Naive thymus-derived CD4-positive, alpha-beta T cell (primary cell): ENCODE data around the gene TRIM40. TPM values are rescaled to one million over a fixed set of nuclear protein-coding genes. Genes with fewer than 3 reads are reported as not detected.
"Not testable (repeated sequence)": the region's sequence is repeated elsewhere in the genome, so short reads cannot be mapped to it uniquely, and the experiment has no call there.

Experiments used
- ATAC-seq: fragments of 150-1000 bp; cut with Tn5 transposase; 2 replicates; pipeline ENCODE4 v1.10.0; 2021; ENCODE audit warnings: mild to moderate bottlenecking, moderate library complexity
- CTCF ChIA-PET: fragments of 350-600 bp; sonication (Branson Sonifier 250); formaldehyde crosslinking; loops from one replicate; lab custom pipeline; 2021; ENCODE audit warnings: antibody characterized with exemption; lab: Charles Lee
- POLR2A ChIA-PET: fragments of 350-600 bp; sonication (Branson Sonifier 250); formaldehyde crosslinking; loops from one replicate; lab custom pipeline; 2021; ENCODE audit warnings: antibody characterized with exemption, inconsistent platforms; lab: Charles Lee
- DNase-seq, 9 donors: peaks; one replicate each; pipeline versions ENCODE4 v3.0.0 to v3.0.0-alpha.2; 2020 to 2022; ENCODE audit warnings: mixed read lengths in 1 of 9
- H3K27ac ChIP-seq: one replicate; pipeline ENCODE4 v1.7.0; 2013; ENCODE audit warnings: mild to moderate bottlenecking, low read depth, low read length, moderate library complexity
- H3K27me3 ChIP-seq, 2 donors: one replicate each; pipeline ENCODE4 v1.7.0; 2013; ENCODE audit warnings: low read length in 2 of 2, mild to moderate bottlenecking in 2 of 2, moderate library complexity in 2 of 2; ENCODE audit not compliant: control insufficient read depth in 2 of 2, insufficient read depth in 2 of 2
- H3K36me3 ChIP-seq, 3 experiments: 1 replicate in 2 of 3; 2 replicates in 1 of 3; pipeline ENCODE4 v1.7.0; 2013; ENCODE audit warnings: low read length in 3 of 3, mild to moderate bottlenecking in 3 of 3, moderate library complexity in 1 of 3; ENCODE audit not compliant: insufficient read depth in 3 of 3, control insufficient read depth in 2 of 3
- H3K4me1 ChIP-seq, 2 donors: one replicate each; pipeline ENCODE4 v1.7.0; 2013; ENCODE audit warnings: low read length in 2 of 2, mild to moderate bottlenecking in 2 of 2, moderate library complexity in 1 of 2; ENCODE audit not compliant: control insufficient read depth in 2 of 2, insufficient read depth in 2 of 2
- H3K4me3 ChIP-seq: 2 replicates; pipeline ENCODE4 v1.7.0; 2013; ENCODE audit warnings: mild to moderate bottlenecking, low read length
- H3K9me3 ChIP-seq, 3 experiments: 1 replicate in 2 of 3; 2 replicates in 1 of 3; pipeline ENCODE4 v1.7.0; 2013; ENCODE audit warnings: low read length in 3 of 3; ENCODE audit not compliant: control insufficient read depth in 2 of 3
- H3K27ac Mint-ChIP-seq, 9 donors: one replicate each; pipeline ENCODE4 v1.8.0; 2020 to 2022; ENCODE audit warnings: mixed read lengths in 9 of 9, mild to moderate bottlenecking in 8 of 9, moderate library complexity in 5 of 9, inconsistent platforms in 2 of 9
- H3K27me3 Mint-ChIP-seq, 5 donors: one replicate each; pipeline ENCODE4 v1.8.0; 2021 to 2022; ENCODE audit warnings: mixed read lengths in 5 of 5, mild to moderate bottlenecking in 1 of 5
- H3K36me3 Mint-ChIP-seq, 5 donors: one replicate each; pipeline ENCODE4 v1.8.0; 2020 to 2022; ENCODE audit warnings: mixed read lengths in 5 of 5, mild to moderate bottlenecking in 3 of 5, inconsistent platforms in 1 of 5
- H3K4me1 Mint-ChIP-seq, 7 donors: one replicate each; pipeline ENCODE4 v1.8.0; 2020 to 2022; ENCODE audit warnings: mixed read lengths in 7 of 7, mild to moderate bottlenecking in 3 of 7, inconsistent platforms in 1 of 7
- H3K4me3 Mint-ChIP-seq, 10 donors: one replicate each; pipeline ENCODE4 v1.8.0; 2020 to 2022; ENCODE audit warnings: mild to moderate bottlenecking in 10 of 10, mixed read lengths in 10 of 10, moderate library complexity in 6 of 10, inconsistent platforms in 2 of 10
- H3K9me3 Mint-ChIP-seq, 11 donors: one replicate each; pipeline ENCODE4 v1.8.0; 2020 to 2022; ENCODE audit warnings: mixed read lengths in 11 of 11, mild to moderate bottlenecking in 4 of 11, inconsistent platforms in 1 of 11, moderate library complexity in 1 of 11
- intact Hi-C, 2 donors: fragments of 100-400 bp; cut with micrococcal nuclease; formaldehyde crosslinking; loops; one replicate each; pipeline ENCODE4 v1.15.1; 2023
- polyA plus RNA-seq, 2 donors: library from polyadenylated mRNA; unstranded; fragments of 300-500 nt; fragmentation: Illumina TruSeq; gene quantifications; one replicate each; pipeline ENCODE4 v1.2.3, GENCODE V29; 2021
- total RNA-seq, 6 experiments: library from RNA in 5 of 6; stranded (reverse) in 5 of 6; gene quantifications; 1 replicate in 5 of 6; 2 replicates in 1 of 6; pipeline ENCODE4 v1.2.3 and lab custom pipeline; 2021 to 2026

TRIM40 gene
- total and polyA plus RNA-seq, 7 experiments from 2014 or later = not detected

- Histone ChIP-seq H3K4me1 (no peaks in the 10 kb centered on the region), H3K27ac (no peak overlapping the region), H3K36me3 (no peaks in the 10 kb centered on the region), H3K9me3 (no peaks in the 10 kb centered on the region), H3K4me3 (no peak overlapping the region), H3K27me3 (peaks cover 0 to 5% of the 10 kb centered on the region in 2 donors)
- Mint-ChIP-seq H3K27ac (no peak overlapping the region), H3K36me3 (no peaks in the 10 kb centered on the region), H3K27me3 (peaks cover 47 to 77% (median 67%) of the 10 kb centered on the region in 5 donors), H3K4me1 (peaks cover 0 to 17% (median 0%) of the 10 kb centered on the region in 7 donors), H3K4me3 (no peak overlapping the region), H3K9me3 (no peaks in the 10 kb centered on the region)
- POLR2A ChIA-PET = no interaction called here
- CTCF ChIA-PET = interaction anchor here (1.0 kb wide), 1 partner anchor 19 kb away, joined by 3 read pairs; no protein-coding TSS in a partner anchor
- DNase-seq (no peak), ATAC-seq (no peak)
- intact Hi-C loops = no loop called here
These were observed 23.4 kb upstream of the TRIM40 start for GRCh38 chr6:30112402-30112994.

- H3K27me3 ChIP-seq = peaks cover 0 to 5% of the 10 kb centered on the region in 2 donors
- H3K9me3 ChIP-seq = no peaks in the 10 kb centered on the region
- Mint-ChIP-seq H3K4me3 (no peak within 1 kb of the TSS), H3K4me1 (peaks cover 0 to 13% (median 0%) of the 10 kb centered on the region in 7 donors), H3K27ac (no peak within 1 kb of the TSS), H3K36me3 (no peaks in the 10 kb centered on the region), H3K27me3 (peaks cover 45 to 74% (median 60%) of the 10 kb centered on the region in 5 donors), H3K9me3 (no peaks in the 10 kb centered on the region)
- no peak for ATAC-seq
- no peak for DNase-seq
- H3K36me3 ChIP-seq = no peaks in the 10 kb centered on the region
- POLR2A ChIA-PET = no interaction called here
- intact Hi-C loops = no loop called here
- CTCF ChIA-PET = interaction anchor here (1.0 kb wide), 1 partner anchor 18 kb away, joined by 3 read pairs; no protein-coding TSS in a partner anchor
- no peak within 1 kb of the TSS for H3K4me3 ChIP-seq
- H3K27ac ChIP-seq = no peak within 1 kb of the TSS
- no peaks in the 10 kb centered on the region for H3K4me1 ChIP-seq
These were observed 22.8 kb upstream of the TRIM40 start, which contains the start of gene TRIM31 for GRCh38 chr6:30113003-30113759. Gene TRIM31, minus strand, starts transcription at chr6:30113090. Its CDS starts 285 bp downstream, at chr6:30112805.

- Mint-ChIP-seq H3K4me3 (no peak overlapping the region), H3K4me1 (peaks cover 0 to 9% (median 0%) of the 10 kb centered on the region in 7 donors), H3K27ac (no peak overlapping the region), H3K9me3 (no peaks in the 10 kb centered on the region), H3K27me3 (peaks cover 40 to 71% (median 53%) of the 10 kb centered on the region in 5 donors), H3K36me3 (no peaks in the 10 kb centered on the region)
- DNase-seq (no peak), ATAC-seq (no peak)
- no peaks in the 10 kb centered on the region for H3K4me1 ChIP-seq
- H3K36me3 ChIP-seq = no peaks in the 10 kb centered on the region
- no peak overlapping the region for H3K4me3 ChIP-seq
- no peak overlapping the region for H3K27ac ChIP-seq
- no peaks in the 10 kb centered on the region for H3K9me3 ChIP-seq
- intact Hi-C loops = no loop called here
- peaks cover 0 to 5% of the 10 kb centered on the region in 2 donors for H3K27me3 ChIP-seq
- POLR2A ChIA-PET = no interaction called here
- CTCF ChIA-PET = interaction anchor here (0.7 kb wide), 1 partner anchor 325 kb away, joined by 3 read pairs; no protein-coding TSS in a partner anchor
These were observed 22.1 kb upstream of the TRIM40 start for GRCh38 chr6:30113841-30114240.

DNA sequence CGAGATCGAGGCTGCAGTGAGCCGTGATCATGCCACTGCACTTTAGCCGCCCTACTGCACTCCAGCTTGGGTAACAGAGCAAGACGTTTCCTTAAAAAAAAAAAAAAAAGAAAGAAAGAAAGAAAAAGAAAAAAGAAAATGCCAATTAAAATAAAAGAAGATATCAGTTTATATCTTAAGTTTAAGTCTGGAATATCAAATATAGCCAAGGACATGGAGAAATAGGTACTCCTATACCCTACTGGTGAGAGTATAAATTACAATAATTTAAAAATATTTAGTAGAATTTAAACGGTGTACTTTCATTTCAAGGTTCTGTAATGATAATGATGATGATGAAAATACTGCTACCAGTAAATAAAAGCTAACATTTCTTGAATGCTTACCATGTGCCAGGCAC lies 19.2 kb upstream of the TRIM40 start:
- peaks cover 23 to 62% (median 37%) of the 10 kb centered on the region in 5 donors for H3K27me3 Mint-ChIP-seq

GRCh38 chr6:30118691-30119090 lies 17.2 kb upstream of the TRIM40 start:
- DNase-seq, intact Hi-C loops, CTCF ChIA-PET, H3K4me1 Mint-ChIP-seq, H3K36me3 ChIP-seq, H3K4me1 ChIP-seq, H3K27me3 ChIP-seq, POLR2A ChIA-PET, H3K4me3 Mint-ChIP-seq, H3K27ac Mint-ChIP-seq, H3K9me3 Mint-ChIP-seq, H3K4me3 ChIP-seq, ATAC-seq, H3K27ac ChIP-seq, H3K36me3 Mint-ChIP-seq, H3K9me3 ChIP-seq: not testable (repeated sequence)
- H3K27me3 Mint-ChIP-seq = peaks cover 19 to 60% (median 26%) of the 10 kb centered on the region in 5 donors

More for the DNA sequence above, 19.2 kb upstream of the TRIM40 start:
- ChIA-PET CTCF (interaction anchor here (0.6 to 1.6 kb wide), 3 partner anchors 12 to 15 kb away, joined by 3 to 5 read pairs (median 3); no protein-coding TSS in a partner anchor), POLR2A (no interaction called here)
- DNase-seq = no peak
- no peaks in the 10 kb centered on the region for H3K36me3 Mint-ChIP-seq
- H3K36me3 ChIP-seq = no peaks in the 10 kb centered on the region
- H3K4me1 ChIP-seq = no peaks in the 10 kb centered on the region
- H3K27ac Mint-ChIP-seq = no peak overlapping the region
- no peak overlapping the region for H3K27ac ChIP-seq
- H3K9me3 ChIP-seq = no peaks in the 10 kb centered on the region
- no peak overlapping the region for H3K4me3 ChIP-seq
- intact Hi-C loops = no loop called here
- peaks cover 0 to 5% of the 10 kb centered on the region in 2 donors for H3K27me3 ChIP-seq
- no peak for ATAC-seq
- no peaks in the 10 kb centered on the region for H3K9me3 Mint-ChIP-seq
- no peak overlapping the region for H3K4me3 Mint-ChIP-seq
- peaks cover 0 to 9% (median 0%) of the 10 kb centered on the region in 7 donors for H3K4me1 Mint-ChIP-seq

DNA sequence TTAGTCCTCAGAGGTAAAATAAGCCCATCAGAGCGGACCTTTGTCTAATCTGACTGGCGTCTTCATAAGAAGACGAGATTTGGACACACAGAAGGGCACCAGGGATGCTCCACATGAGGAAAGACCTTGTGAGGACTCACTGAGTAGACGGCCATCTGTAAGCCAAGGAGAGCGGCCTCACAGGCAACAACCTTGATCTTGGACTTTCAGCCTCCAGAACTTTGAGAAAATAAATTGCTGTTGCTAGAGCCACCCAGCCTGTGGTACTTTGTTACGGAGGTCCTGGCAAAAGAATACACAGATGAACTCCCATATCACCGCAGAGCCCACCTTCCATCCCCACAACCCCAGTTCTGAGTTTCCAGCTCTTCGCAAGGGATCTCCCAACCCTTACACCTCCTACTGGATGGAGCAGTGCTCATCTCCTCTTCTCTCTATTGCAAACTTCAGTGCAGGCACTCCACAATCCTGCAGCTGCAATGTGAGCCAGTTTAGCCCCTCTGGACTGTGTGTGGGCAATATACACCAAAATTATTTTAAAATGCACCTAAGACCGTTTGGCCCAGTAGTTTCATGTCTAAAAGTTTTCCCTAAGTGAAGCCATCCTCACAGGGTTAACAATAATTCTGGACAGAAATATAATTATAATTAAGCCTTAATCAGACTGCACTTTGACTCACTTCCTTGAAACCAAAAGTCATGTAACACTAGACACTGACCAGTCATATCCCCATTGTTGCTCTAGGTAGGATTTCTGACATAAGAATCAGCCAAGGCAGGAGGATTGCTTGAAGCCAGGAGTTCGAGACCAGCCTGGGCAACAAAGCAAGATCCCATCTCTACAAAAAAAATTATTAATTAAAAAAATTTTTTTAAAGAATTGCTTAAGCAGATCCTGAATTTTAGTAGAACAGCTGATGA lies 14.2 kb upstream of the TRIM40 start:
- H3K4me1 Mint-ChIP-seq = peaks cover 0 to 1% (median 0%) of the 10 kb centered on the region in 7 donors
- ATAC-seq = no peak
- no peak for DNase-seq
- no peaks in the 10 kb centered on the region for H3K9me3 Mint-ChIP-seq
- Histone ChIP-seq H3K27ac (no peak overlapping the region), H3K4me3 (no peak overlapping the region), H3K27me3 (no peaks in the 10 kb centered on the region), H3K9me3 (no peaks in the 10 kb centered on the region), H3K4me1 (no peaks in the 10 kb centered on the region), H3K36me3 (no peaks in the 10 kb centered on the region)
- H3K4me3 Mint-ChIP-seq = no peak overlapping the region
- POLR2A ChIA-PET = no interaction called here
- peaks cover 26 to 59% (median 36%) of the 10 kb centered on the region in 5 donors for H3K27me3 Mint-ChIP-seq
- CTCF ChIA-PET = interaction anchor here (1.0 kb wide), 1 partner anchor 10 kb away, joined by 3 read pairs; no protein-coding TSS in a partner anchor
- intact Hi-C loops = no loop called here
- no peak overlapping the region for H3K27ac Mint-ChIP-seq
- no peaks in the 10 kb centered on the region for H3K36me3 Mint-ChIP-seq
